GM12878 (cell line): Measurements from ENCODE around the gene ALG11. TPM values are rescaled to one million over a fixed set of nuclear protein-coding genes. Genes with fewer than 3 reads are reported as not detected.

ENCODE experiments used
- ATAC-seq: fragments of 200-7000 bp; cut with Tn5 transposase; 3 replicates; pipeline ENCODE4 v1.9.1; 2020; ENCODE audit warnings: mild to moderate bottlenecking, moderate library complexity
- BruUV-seq: library from RNA; stranded (reverse); fragments of 400-500 nt; replicated peaks from 2 replicates; lab custom pipeline; 2021; lab: Mats Ljungman, UMichigan
- CTCF ChIA-PET: fragments of 300-600 bp; sonication (Branson Sonifier 250); formaldehyde crosslinking; extraction: SDS; loops from one replicate; lab custom pipeline; 2021; ENCODE audit warnings: inconsistent platforms; lab: Yijun Ruan, JAX
- POLR2A ChIA-PET: fragments of 350-600 bp; formaldehyde crosslinking; extraction: SDS; loops from one replicate; lab custom pipeline; 2021; ENCODE audit warnings: inconsistent platforms; lab: Charles Lee
- RAD21 ChIA-PET: fragments of 300-600 bp; sonication (Branson Sonifier 250); formaldehyde crosslinking; loops from one replicate; lab custom pipeline; 2023; ENCODE audit warnings: antibody characterized with exemption; ENCODE audit not compliant: unreplicated experiment; lab: Charles Lee
- SMC1A ChIA-PET: fragments of 300-600 bp; sonication (Branson Sonifier 250); formaldehyde crosslinking; loops from one replicate; lab custom pipeline; 2023; ENCODE audit not compliant: unreplicated experiment, uncharacterized antibody; lab: Charles Lee
- DNase-seq: peaks from one replicate; pipeline ENCODE4 v3.0.0-alpha.2; 2011; ENCODE audit warnings: low read depth, low spot score
- FAIRE-seq: peaks from 3 replicates; lab custom pipeline; 2011; peaks lifted over from hg19 to GRCh38; lab: Jason Lieb, UNC
- H2AFZ ChIP-seq: 2 replicates; pipeline ENCODE4 v1.6.0; 2011; ENCODE audit warnings: low read depth, low read length, control low read depth; ENCODE audit not compliant: control insufficient read depth
- H3K27ac ChIP-seq: 2 replicates; pipeline ENCODE4 v1.5.1; 2011; ENCODE audit warnings: control low read depth; ENCODE audit not compliant: control insufficient read depth, insufficient read depth
- H3K27me3 ChIP-seq, 2 experiments: replicated peaks in 1 of 2; 2 replicates each; pipeline versions ENCODE4 v1.6.0 to v1.6.1; 2011; ENCODE audit warnings: low read length in 1 of 2; ENCODE audit not compliant: control insufficient read depth in 2 of 2, insufficient read depth in 2 of 2
- H3K36me3 ChIP-seq, 2 experiments: 2 replicates each; pipeline ENCODE4 v1.5.1; 2011; ENCODE audit warnings: low read length in 1 of 2; ENCODE audit not compliant: control insufficient read depth in 2 of 2, insufficient read depth in 2 of 2
- H3K4me1 ChIP-seq: 2 replicates; pipeline ENCODE4 v1.6.1; 2011; ENCODE audit warnings: mild to moderate bottlenecking, low read length, moderate library complexity, mixed read lengths; ENCODE audit not compliant: control insufficient read depth, insufficient read depth
- H3K4me2 ChIP-seq: 2 replicates; pipeline ENCODE4 v1.6.0; 2011; ENCODE audit warnings: control low read depth; ENCODE audit not compliant: control insufficient read depth, insufficient read depth
- H3K4me3 ChIP-seq: fragments of 200-600 bp; sonication (generic); 2 replicates; pipeline ENCODE4 v1.5.1; 2016
- H3K79me2 ChIP-seq: 2 replicates; pipeline ENCODE4 v1.6.0; 2011; ENCODE audit warnings: low read length; ENCODE audit not compliant: control insufficient read depth, insufficient read depth
- H3K9ac ChIP-seq: 2 replicates; pipeline ENCODE4 v1.8.0; 2011; ENCODE audit warnings: low read length, control low read depth, mixed read lengths; ENCODE audit not compliant: control insufficient read depth, insufficient read depth
- H3K9me3 ChIP-seq: replicated peaks from 3 replicates; pipeline ENCODE4 v1.5.1; 2011; ENCODE audit warnings: mild to moderate bottlenecking, low read length; ENCODE audit not compliant: control insufficient read depth, insufficient read depth
- H4K20me1 ChIP-seq: 2 replicates; pipeline ENCODE4 v1.6.0; 2011; ENCODE audit not compliant: control insufficient read depth, insufficient read depth
- BCL11A ChIP-seq: IDR thresholded peaks from 2 replicates; pipeline ENCODE4 v1.6.1; 2011; ENCODE audit warnings: low read depth, low read length
- CBFB ChIP-seq: IDR thresholded peaks from 2 replicates; pipeline ENCODE4 v1.6.1; 2016; ENCODE audit warnings: antibody characterized with exemption, low read depth
- CBX5 ChIP-seq: sonication (generic); IDR thresholded peaks from 2 replicates; pipeline ENCODE4 v1.6.1; 2016; ENCODE audit warnings: low read depth, moderate library complexity, mild to moderate bottlenecking, inconsistent platforms
- FOXM1 ChIP-seq: IDR thresholded peaks from 2 replicates; pipeline ENCODE4 v1.6.1; 2012; ENCODE audit warnings: low read depth, mild to moderate bottlenecking, inconsistent platforms, low read length, moderate library complexity
- IKZF1 ChIP-seq: fragments of 450-650 bp; conservative IDR thresholded peaks from 2 replicates; pipeline ENCODE4 v1.6.1; 2017; ENCODE audit warnings: antibody characterized with exemption, mild to moderate bottlenecking
- NR2F1 ChIP-seq: fragments of 450-650 bp; conservative IDR thresholded peaks from 2 replicates; pipeline ENCODE4 v1.6.1; 2017; ENCODE audit warnings: mild to moderate bottlenecking
- POLR2AphosphoS2 ChIP-seq: IDR thresholded peaks from 2 replicates; pipeline ENCODE4 v1.6.1; 2011; ENCODE audit warnings: low read depth, mild to moderate bottlenecking, low read length, improper control_type of control experiment, moderate library complexity
- RAD21 ChIP-seq: IDR thresholded peaks from 2 replicates; pipeline ENCODE4 v1.6.1; 2011; ENCODE audit warnings: mild to moderate bottlenecking, low read depth, low read length, moderate library complexity; ENCODE audit not compliant: insufficient read depth
- RBBP5 ChIP-seq: fragments of 200-600 bp; sonication (generic); conservative IDR thresholded peaks from 2 replicates; pipeline ENCODE4 v1.6.1; 2016
- TCF3 ChIP-seq: IDR thresholded peaks from 2 replicates; pipeline ENCODE4 v1.6.1; 2012; ENCODE audit warnings: low read depth, mild to moderate bottlenecking, low read length, borderline replicate concordance; ENCODE audit not compliant: insufficient read depth
- WRNIP1 ChIP-seq: IDR thresholded peaks from 2 replicates; pipeline ENCODE4 v1.6.1; 2011; ENCODE audit warnings: low read depth, low read length, improper control_type of control experiment, borderline replicate concordance
- WGBS: methylation state at CpG from one replicate; pipeline ENCODE4 v1.1.6; 2016; ENCODE audit warnings: low lambda C conversion rate; ENCODE audit not compliant: insufficient replicate concordance, insufficient coverage; ENCODE audit errors: missing lambda C conversion rate; 5-methylcytosine and 5-hydroxymethylcytosine counted together
- in situ Hi-C: fragments of 300-500 bp; cut with MboI; formaldehyde crosslinking; loops from 9 replicates; pipeline ENCODE4 v1.14.3; 2018; ENCODE audit warnings: mixed read lengths
- intact Hi-C: fragments of 100-400 bp; cut with micrococcal nuclease; formaldehyde crosslinking; loops from one replicate; pipeline ENCODE4 v1.14.2; 2022; ENCODE audit not compliant: unreplicated experiment
- polyA plus RNA-seq, 11 experiments: library from polyadenylated mRNA; depleted of rRNA in 4 of 11; unstranded in 6 of 11; stranded (reverse) in 5 of 11; fragments of >200 nt; fragmentation: Nextera tagmentation in 4 of 11; fragmentation: Illumina TruSeq in 1 of 11; extraction: Ambion mirVana in 4 of 11; extraction: Trizol in 1 of 11; gene quantifications; 1 replicate in 1 of 11; 2 replicates in 10 of 11; pipeline versions ENCODE4 v1.2.1 to v1.2.3, GENCODE V29; 2011 to 2016; ENCODE audit warnings: inconsistent platforms in 2 of 11, missing spikeins in 2 of 11, low read depth in 1 of 11
- total RNA-seq, 4 experiments: library from RNA; depleted of rRNA in 3 of 4; stranded (reverse); fragments of >200 nt in 3 of 4; fragmentation: Illumina TruSeq in 1 of 4; extraction: Trizol in 1 of 4; gene quantifications; 2 replicates each; pipeline versions ENCODE4 v1.2.1 to v1.2.3, GENCODE V29; 2013 to 2021
- TF ChIP-seq, protein P1 (sequence below): fragments of 150-350 bp; IDR thresholded peaks from 2 replicates; pipeline ENCODE4 v1.6.1; 2016; ENCODE audit warnings: low read depth, low read length
- TF ChIP-seq, protein P2 (sequence below): IDR thresholded peaks from 2 replicates; pipeline ENCODE4 v1.6.1; 2012; ENCODE audit warnings: improper control_type of control experiment, low read depth, low read length; ENCODE audit not compliant: insufficient replicate concordance
- TF ChIP-seq, protein P3 (sequence below): IDR thresholded peaks from 2 replicates; pipeline ENCODE4 v1.6.1; 2012; ENCODE audit warnings: low read length, inconsistent platforms

The ALG11 gene
- total and polyA plus RNA-seq, 10 of the 15 experiments (the other 5 are each of a cell fraction or from before 2014, with no cell fraction given): 8.4 to 27.7 (median 15.6) TPM

DNA sequence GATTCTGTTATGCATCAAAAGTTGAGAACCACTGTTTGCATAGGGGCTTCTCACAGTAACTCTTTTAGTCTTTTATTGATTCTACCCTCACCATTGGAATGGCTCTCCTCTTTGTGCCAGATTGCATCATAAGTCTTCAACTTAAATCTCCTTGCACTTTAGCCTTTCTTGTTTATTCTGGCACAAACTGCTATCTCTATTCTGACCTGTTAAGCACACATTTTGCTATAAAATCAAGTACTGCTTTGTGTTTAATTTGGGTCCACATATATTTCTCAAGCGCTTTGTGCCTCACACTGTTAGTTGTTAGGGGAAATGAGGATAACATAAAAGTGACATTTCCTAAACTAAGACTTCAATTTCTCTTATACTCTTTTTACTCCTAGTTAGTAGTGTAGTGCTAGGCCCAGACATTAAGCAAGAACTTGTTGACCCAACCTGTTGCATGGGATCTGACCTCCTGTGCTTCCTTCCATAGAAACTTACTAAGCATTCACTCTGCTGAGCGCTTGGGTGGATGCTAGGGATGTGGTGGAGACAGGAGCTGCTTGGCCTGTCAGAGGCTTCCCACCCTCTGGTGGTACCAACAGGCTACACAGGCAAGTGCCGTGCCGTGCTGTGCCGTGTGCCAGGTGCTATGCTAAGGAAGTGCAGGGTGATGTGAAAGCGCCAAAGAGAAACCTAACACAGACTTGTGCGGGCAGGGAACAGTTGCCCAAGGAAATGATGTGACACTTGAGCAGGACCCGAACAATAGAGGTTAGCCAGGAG, 13.5 kb downstream of the ALG11 start:
- Histone ChIP-seq H3K27ac (no peak overlapping the region), H3K36me3 (peaks cover 1 to 8% of the 10 kb centered on the region in 2 experiments; a peak in 2 of 4 replicates), H3K4me3 (no peak overlapping the region), H4K20me1 (no peaks in the 10 kb centered on the region), H3K9me3 (no peaks in the 10 kb centered on the region), H3K79me2 (no peaks in the 10 kb centered on the region), H2AFZ (no peak overlapping the region), H3K4me2 (no peak overlapping the region), H3K4me1 (no peaks in the 10 kb centered on the region), H3K27me3 (no peaks in the 10 kb centered on the region), H3K9ac (no peak overlapping the region)
- in situ Hi-C loops (no loop called here), intact Hi-C loops (no loop called here)
- SMC1A ChIA-PET: no interaction called here
- BruUV-seq: no TSS peak
- POLR2A ChIA-PET: no interaction called here
- FAIRE-seq (no peak), DNase-seq (no peak), ATAC-seq (no peak; the same call in 2 of the 3 replicates)
- RAD21 ChIA-PET: no interaction called here
- CTCF ChIA-PET: interaction anchor here (0.7 kb wide), 1 partner anchor 14 kb away, joined by 3 read pairs; the partner anchor contains the start of gene ALG11
- WGBS: 96% methylated on average over 8 of the region's 8 CpGs
- TF ChIP-seq, protein P1, sequence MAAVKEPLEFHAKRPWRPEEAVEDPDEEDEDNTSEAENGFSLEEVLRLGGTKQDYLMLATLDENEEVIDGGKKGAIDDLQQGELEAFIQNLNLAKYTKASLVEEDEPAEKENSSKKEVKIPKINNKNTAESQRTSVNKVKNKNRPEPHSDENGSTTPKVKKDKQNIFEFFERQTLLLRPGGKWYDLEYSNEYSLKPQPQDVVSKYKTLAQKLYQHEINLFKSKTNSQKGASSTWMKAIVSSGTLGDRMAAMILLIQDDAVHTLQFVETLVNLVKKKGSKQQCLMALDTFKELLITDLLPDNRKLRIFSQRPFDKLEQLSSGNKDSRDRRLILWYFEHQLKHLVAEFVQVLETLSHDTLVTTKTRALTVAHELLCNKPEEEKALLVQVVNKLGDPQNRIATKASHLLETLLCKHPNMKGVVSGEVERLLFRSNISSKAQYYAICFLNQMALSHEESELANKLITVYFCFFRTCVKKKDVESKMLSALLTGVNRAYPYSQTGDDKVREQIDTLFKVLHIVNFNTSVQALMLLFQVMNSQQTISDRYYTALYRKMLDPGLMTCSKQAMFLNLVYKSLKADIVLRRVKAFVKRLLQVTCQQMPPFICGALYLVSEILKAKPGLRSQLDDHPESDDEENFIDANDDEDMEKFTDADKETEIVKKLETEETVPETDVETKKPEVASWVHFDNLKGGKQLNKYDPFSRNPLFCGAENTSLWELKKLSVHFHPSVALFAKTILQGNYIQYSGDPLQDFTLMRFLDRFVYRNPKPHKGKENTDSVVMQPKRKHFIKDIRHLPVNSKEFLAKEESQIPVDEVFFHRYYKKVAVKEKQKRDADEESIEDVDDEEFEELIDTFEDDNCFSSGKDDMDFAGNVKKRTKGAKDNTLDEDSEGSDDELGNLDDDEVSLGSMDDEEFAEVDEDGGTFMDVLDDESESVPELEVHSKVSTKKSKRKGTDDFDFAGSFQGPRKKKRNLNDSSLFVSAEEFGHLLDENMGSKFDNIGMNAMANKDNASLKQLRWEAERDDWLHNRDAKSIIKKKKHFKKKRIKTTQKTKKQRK: no peak
- TF ChIP-seq TCF3: no peak
- TF ChIP-seq IKZF1: no peak
- TF ChIP-seq NR2F1: no peak
- no peak for TF ChIP-seq FOXM1
- TF ChIP-seq WRNIP1: no peak
- TF ChIP-seq RBBP5: no peak
- no peak for TF ChIP-seq CBX5
- no peak for TF ChIP-seq RAD21
- no peak for TF ChIP-seq CBFB
- TF ChIP-seq, protein P2, sequence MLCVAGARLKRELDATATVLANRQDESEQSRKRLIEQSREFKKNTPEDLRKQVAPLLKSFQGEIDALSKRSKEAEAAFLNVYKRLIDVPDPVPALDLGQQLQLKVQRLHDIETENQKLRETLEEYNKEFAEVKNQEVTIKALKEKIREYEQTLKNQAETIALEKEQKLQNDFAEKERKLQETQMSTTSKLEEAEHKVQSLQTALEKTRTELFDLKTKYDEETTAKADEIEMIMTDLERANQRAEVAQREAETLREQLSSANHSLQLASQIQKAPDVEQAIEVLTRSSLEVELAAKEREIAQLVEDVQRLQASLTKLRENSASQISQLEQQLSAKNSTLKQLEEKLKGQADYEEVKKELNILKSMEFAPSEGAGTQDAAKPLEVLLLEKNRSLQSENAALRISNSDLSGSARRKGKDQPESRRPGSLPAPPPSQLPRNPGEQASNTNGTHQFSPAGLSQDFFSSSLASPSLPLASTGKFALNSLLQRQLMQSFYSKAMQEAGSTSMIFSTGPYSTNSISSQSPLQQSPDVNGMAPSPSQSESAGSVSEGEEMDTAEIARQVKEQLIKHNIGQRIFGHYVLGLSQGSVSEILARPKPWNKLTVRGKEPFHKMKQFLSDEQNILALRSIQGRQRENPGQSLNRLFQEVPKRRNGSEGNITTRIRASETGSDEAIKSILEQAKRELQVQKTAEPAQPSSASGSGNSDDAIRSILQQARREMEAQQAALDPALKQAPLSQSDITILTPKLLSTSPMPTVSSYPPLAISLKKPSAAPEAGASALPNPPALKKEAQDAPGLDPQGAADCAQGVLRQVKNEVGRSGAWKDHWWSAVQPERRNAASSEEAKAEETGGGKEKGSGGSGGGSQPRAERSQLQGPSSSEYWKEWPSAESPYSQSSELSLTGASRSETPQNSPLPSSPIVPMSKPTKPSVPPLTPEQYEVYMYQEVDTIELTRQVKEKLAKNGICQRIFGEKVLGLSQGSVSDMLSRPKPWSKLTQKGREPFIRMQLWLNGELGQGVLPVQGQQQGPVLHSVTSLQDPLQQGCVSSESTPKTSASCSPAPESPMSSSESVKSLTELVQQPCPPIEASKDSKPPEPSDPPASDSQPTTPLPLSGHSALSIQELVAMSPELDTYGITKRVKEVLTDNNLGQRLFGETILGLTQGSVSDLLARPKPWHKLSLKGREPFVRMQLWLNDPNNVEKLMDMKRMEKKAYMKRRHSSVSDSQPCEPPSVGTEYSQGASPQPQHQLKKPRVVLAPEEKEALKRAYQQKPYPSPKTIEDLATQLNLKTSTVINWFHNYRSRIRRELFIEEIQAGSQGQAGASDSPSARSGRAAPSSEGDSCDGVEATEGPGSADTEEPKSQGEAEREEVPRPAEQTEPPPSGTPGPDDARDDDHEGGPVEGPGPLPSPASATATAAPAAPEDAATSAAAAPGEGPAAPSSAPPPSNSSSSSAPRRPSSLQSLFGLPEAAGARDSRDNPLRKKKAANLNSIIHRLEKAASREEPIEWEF: no peak
- TF ChIP-seq POLR2AphosphoS2: no peak
- TF ChIP-seq BCL11A: no peak
- TF ChIP-seq, protein P3, sequence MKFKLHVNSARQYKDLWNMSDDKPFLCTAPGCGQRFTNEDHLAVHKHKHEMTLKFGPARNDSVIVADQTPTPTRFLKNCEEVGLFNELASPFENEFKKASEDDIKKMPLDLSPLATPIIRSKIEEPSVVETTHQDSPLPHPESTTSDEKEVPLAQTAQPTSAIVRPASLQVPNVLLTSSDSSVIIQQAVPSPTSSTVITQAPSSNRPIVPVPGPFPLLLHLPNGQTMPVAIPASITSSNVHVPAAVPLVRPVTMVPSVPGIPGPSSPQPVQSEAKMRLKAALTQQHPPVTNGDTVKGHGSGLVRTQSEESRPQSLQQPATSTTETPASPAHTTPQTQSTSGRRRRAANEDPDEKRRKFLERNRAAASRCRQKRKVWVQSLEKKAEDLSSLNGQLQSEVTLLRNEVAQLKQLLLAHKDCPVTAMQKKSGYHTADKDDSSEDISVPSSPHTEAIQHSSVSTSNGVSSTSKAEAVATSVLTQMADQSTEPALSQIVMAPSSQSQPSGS: no peak
